ENCODE results near the gene RPS10. TPM values are rescaled to one million over a fixed set of nuclear protein-coding genes. Genes with fewer than 3 reads are reported as not detected.
"Not testable (repeated sequence)": the region's sequence is repeated elsewhere in the genome, so short reads cannot be mapped to it uniquely, and the experiment has no call there.

The RPS10 gene
- total RNA-seq, 1 experiment from 2014 or later, result 2,049 TPM

DNA sequence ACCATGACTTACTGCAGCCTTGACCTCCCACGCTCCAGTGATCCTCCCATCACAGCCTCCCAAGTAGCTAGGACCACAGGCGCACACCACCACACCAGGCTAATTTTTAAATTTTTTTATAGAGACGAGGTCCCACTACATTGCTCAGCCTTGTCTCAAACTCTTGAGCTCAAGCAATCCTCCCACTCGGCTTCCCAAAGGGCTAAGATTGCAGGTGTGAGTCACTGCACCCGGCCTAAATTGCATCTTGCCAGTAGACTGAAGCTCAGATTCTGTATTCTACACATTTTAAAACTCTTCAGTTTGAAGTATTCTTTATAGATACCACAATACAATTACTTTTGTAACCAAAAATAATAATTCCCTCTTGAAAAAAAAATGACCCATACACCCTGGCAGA is 44.8 kb downstream of the RPS10 start:
- Mint-ChIP-seq H3K4me1 (ENCODE audit: low read depth, unreplicated experiment) (peaks cover 10% of the 10 kb centered on the region), H3K27ac (ENCODE audit: unreplicated experiment) (no peak overlapping the region), H3K27me3 (ENCODE audit: unreplicated experiment) (no peaks in the 10 kb centered on the region), H3K9me3 (ENCODE audit: low read depth, unreplicated experiment) (no peaks in the 10 kb centered on the region), H3K4me3 (ENCODE audit: low read depth, unreplicated experiment) (no peak overlapping the region), H3K36me3 (ENCODE audit: insufficient read depth, unreplicated experiment) (peaks cover 9% of the 10 kb centered on the region)
- CTCF ChIA-PET, result interaction anchor here (1.1 kb wide), 1 partner anchor 42 kb away, joined by 3 read pairs; no protein-coding TSS in a partner anchor
- intact Hi-C loops (cut with micrococcal nuclease; ENCODE audit: unreplicated experiment), result no loop called here
- no TSS peak for BruUV-seq (replicated peaks)
- TF ChIP-seq, protein P1, sequence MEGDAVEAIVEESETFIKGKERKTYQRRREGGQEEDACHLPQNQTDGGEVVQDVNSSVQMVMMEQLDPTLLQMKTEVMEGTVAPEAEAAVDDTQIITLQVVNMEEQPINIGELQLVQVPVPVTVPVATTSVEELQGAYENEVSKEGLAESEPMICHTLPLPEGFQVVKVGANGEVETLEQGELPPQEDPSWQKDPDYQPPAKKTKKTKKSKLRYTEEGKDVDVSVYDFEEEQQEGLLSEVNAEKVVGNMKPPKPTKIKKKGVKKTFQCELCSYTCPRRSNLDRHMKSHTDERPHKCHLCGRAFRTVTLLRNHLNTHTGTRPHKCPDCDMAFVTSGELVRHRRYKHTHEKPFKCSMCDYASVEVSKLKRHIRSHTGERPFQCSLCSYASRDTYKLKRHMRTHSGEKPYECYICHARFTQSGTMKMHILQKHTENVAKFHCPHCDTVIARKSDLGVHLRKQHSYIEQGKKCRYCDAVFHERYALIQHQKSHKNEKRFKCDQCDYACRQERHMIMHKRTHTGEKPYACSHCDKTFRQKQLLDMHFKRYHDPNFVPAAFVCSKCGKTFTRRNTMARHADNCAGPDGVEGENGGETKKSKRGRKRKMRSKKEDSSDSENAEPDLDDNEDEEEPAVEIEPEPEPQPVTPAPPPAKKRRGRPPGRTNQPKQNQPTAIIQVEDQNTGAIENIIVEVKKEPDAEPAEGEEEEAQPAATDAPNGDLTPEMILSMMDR (IDR thresholded peaks at IDR 0.05; ENCODE audit: unreplicated experiment), result no peak
- DNase-seq, result no peak

DNA sequence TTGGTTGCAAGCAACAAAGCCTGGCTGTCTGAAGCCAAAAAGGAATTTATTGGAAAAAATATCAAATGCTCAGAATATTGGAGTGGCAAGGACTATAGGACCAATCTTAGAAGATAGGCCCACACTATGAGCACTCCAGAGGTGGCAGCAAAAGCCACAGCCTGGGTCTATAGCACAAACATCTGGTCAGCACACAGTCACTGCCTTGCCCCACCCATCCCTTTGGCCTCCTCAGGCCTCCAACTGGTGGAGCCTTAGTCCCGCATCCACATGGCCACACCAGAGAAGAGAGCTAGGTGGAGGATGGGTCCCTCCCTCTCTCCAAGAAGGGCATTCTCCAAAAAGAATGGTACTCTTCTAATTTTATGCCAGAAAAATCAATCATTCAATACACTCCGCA is 47.4 kb downstream of the RPS10 start:
- H3K27ac Mint-ChIP-seq (ENCODE audit: unreplicated experiment), result no peak overlapping the region

DNA sequence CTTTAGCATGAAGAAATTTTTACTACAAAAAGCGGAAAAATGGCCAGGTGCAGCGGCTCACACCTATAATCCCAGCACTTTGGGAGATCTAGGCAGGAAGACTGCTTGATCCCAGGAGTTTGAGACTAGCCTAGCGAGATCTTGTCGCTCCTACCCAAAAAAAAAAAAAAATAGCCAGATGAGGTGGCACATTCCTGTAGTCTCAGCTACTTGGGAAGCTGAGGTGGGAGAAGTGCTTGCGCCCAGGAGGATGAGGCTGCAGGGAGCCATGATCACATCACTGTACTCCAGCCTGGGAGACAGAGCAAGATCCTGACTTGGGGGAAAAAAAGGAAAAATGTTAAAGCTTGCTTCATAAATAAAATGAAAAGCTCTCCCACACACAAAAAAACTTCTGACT is 47.9 kb downstream of the RPS10 start:
- no peak overlapping the region for H3K4me3 Mint-ChIP-seq (ENCODE audit: low read depth, unreplicated experiment)

More for the DNA sequence above, 47.4 kb downstream of the RPS10 start:
- TF ChIP-seq, protein P1 (IDR thresholded peaks at IDR 0.05; ENCODE audit: unreplicated experiment), result no peak
- Mint-ChIP-seq H3K36me3 (ENCODE audit: insufficient read depth, unreplicated experiment) (peaks cover 9% of the 10 kb centered on the region), H3K4me3 (ENCODE audit: low read depth, unreplicated experiment) (no peak overlapping the region), H3K4me1 (ENCODE audit: low read depth, unreplicated experiment) (peaks cover 3% of the 10 kb centered on the region), H3K27me3 (ENCODE audit: unreplicated experiment) (no peaks in the 10 kb centered on the region), H3K9me3 (ENCODE audit: low read depth, unreplicated experiment) (no peaks in the 10 kb centered on the region)
- CTCF ChIA-PET, result interaction anchor here (1.1 kb wide), 1 partner anchor 11 kb away, joined by 3 read pairs; no protein-coding TSS in a partner anchor
- BruUV-seq (replicated peaks), result no TSS peak
- DNase-seq, result no peak
- intact Hi-C loops (cut with micrococcal nuclease; ENCODE audit: unreplicated experiment), result no loop called here

DNA sequence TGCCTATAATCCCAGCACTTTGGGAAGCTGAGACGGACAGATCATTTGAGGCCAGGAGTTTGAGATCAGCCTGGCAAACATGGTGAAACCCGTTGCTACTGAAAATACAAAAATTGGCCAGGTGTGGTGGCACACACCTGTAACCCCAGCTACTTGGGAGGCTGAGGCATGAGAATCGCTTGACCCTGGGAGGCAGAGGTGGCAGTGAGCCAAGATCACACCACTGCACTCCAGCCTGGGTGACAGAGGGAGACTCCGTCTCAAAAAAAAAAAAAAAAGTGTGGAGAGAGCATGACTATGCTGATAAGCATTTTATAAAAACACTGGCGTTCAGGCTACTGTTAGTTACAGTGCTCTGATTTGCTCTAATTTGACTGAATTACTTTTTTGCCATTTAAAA is 48.3 kb downstream of the RPS10 start:
- H3K9me3 Mint-ChIP-seq (ENCODE audit: low read depth, unreplicated experiment); BruUV-seq (replicated peaks); H3K36me3 Mint-ChIP-seq (ENCODE audit: insufficient read depth, unreplicated experiment); H3K4me1 Mint-ChIP-seq (ENCODE audit: low read depth, unreplicated experiment); H3K27ac Mint-ChIP-seq (ENCODE audit: unreplicated experiment); intact Hi-C loops (cut with micrococcal nuclease; ENCODE audit: unreplicated experiment); H3K27me3 Mint-ChIP-seq (ENCODE audit: unreplicated experiment); H3K4me3 Mint-ChIP-seq (ENCODE audit: low read depth, unreplicated experiment); DNase-seq: not testable (repeated sequence)
- CTCF ChIA-PET, result interaction anchor here (1.1 kb wide), 1 partner anchor 12 kb away, joined by 3 read pairs; no protein-coding TSS in a partner anchor

More for the DNA sequence above, 47.9 kb downstream of the RPS10 start:
- Mint-ChIP-seq H3K27me3 (ENCODE audit: unreplicated experiment) (no peaks in the 10 kb centered on the region), H3K9me3 (ENCODE audit: low read depth, unreplicated experiment) (no peaks in the 10 kb centered on the region), H3K36me3 (ENCODE audit: insufficient read depth, unreplicated experiment) (peaks cover 9% of the 10 kb centered on the region), H3K4me1 (ENCODE audit: low read depth, unreplicated experiment) (no peaks in the 10 kb centered on the region), H3K27ac (ENCODE audit: unreplicated experiment) (no peak overlapping the region)
- TF ChIP-seq, protein P1 (IDR thresholded peaks at IDR 0.05; ENCODE audit: unreplicated experiment), result no peak
- BruUV-seq (replicated peaks), result no TSS peak
- CTCF ChIA-PET, result interaction anchor here (1.1 kb wide), 1 partner anchor 12 kb away, joined by 3 read pairs; no protein-coding TSS in a partner anchor
- DNase-seq, result no peak
- intact Hi-C loops (cut with micrococcal nuclease; ENCODE audit: unreplicated experiment), result no loop called here

DNA sequence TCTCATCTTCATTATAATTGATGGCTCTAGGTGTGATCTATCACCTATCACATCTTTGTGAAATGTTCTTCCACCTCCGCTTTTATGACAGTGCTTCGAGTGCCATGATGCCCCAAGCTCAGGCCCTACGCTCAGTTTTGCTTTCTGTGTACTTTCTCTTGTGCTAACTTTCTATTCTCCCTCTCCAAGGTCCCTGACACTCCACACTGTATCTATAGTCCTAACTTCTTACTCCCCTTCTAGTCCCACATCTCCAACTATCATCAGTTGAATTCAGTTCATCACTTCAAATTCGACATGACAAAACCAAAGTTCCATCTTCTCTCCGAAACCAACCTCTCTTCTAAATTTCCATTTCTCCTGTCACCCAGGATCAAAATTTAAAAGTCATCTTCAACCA is 50.0 kb downstream of the RPS10 start:
- intact Hi-C loops (cut with micrococcal nuclease; ENCODE audit: unreplicated experiment), result no loop called here
- Mint-ChIP-seq H3K36me3 (ENCODE audit: insufficient read depth, unreplicated experiment) (peaks cover 1% of the 10 kb centered on the region), H3K27ac (ENCODE audit: unreplicated experiment) (no peak overlapping the region), H3K4me3 (ENCODE audit: low read depth, unreplicated experiment) (no peak overlapping the region), H3K4me1 (ENCODE audit: low read depth, unreplicated experiment) (no peaks in the 10 kb centered on the region), H3K27me3 (ENCODE audit: unreplicated experiment) (no peaks in the 10 kb centered on the region), H3K9me3 (ENCODE audit: low read depth, unreplicated experiment) (no peaks in the 10 kb centered on the region)
- CTCF ChIA-PET, result no interaction called here
- BruUV-seq (replicated peaks), result no TSS peak
- TF ChIP-seq, protein P1 (IDR thresholded peaks at IDR 0.05; ENCODE audit: unreplicated experiment), result no peak
- no peak for DNase-seq

All from Calu3 (cell line).